GM10266 (cell line): ENCODE data around the gene ITGB5.

ENCODE experiments used
- DNase-seq: peaks from one replicate; pipeline ENCODE4 v3.0.0; 2012; ENCODE audit errors: extremely low spot score
- CTCF ChIP-seq: IDR thresholded peaks from 2 replicates; pipeline ENCODE4 v1.5.1; 2012; ENCODE audit warnings: mild to moderate bottlenecking, low read depth; ENCODE audit not compliant: control insufficient read depth, insufficient read depth; ENCODE audit errors: missing control alignments

ITGB5 gene

GRCh38 chr3:124780356-124780755, 106.8 kb downstream of the ITGB5 start:
- no peak for DNase-seq
- TF ChIP-seq CTCF: no peak

- no peak for TF ChIP-seq CTCF
- no peak for DNase-seq
Measured at GRCh38 chr3:124779751-124780191, 107.4 kb downstream of the ITGB5 start.

- no peak for DNase-seq
- TF ChIP-seq CTCF: no peak
Measured at GRCh38 chr3:124779116-124779515, 108.0 kb downstream of the ITGB5 start.

- DNase-seq: no peak
- no peak for TF ChIP-seq CTCF
Measured at GRCh38 chr3:124777762-124778470, 109.2 kb downstream of the ITGB5 start.

GRCh38 chr3:124776856-124777255, 110.3 kb downstream of the ITGB5 start:
- no peak for DNase-seq
- no peak for TF ChIP-seq CTCF

GRCh38 chr3:124775877-124776276, 111.3 kb downstream of the ITGB5 start:
- no peak for TF ChIP-seq CTCF
- DNase-seq: no peak

GRCh38 chr3:124774841-124775402, 112.2 kb downstream of the ITGB5 start:
- DNase-seq: no peak
- no peak for TF ChIP-seq CTCF
